Stimulated activated CD8-positive, alpha-beta memory T cell treated with anti-CD3 and anti-CD28 coated beads, Interleukin-2, amount 100 ng/mL, for 1 hour (primary cell): ENCODE data around the gene DNAJC1.
"Not testable (repeated sequence)": the region's sequence is repeated elsewhere in the genome, so short reads cannot be mapped to it uniquely, and the experiment has no call there.

Experiments
- DNase-seq, 2 donors: peaks; one replicate each; pipeline ENCODE4 v3.0.0-alpha.2; 2020; ENCODE audit warnings: low read depth in 2 of 2

The DNAJC1 gene

DNA sequence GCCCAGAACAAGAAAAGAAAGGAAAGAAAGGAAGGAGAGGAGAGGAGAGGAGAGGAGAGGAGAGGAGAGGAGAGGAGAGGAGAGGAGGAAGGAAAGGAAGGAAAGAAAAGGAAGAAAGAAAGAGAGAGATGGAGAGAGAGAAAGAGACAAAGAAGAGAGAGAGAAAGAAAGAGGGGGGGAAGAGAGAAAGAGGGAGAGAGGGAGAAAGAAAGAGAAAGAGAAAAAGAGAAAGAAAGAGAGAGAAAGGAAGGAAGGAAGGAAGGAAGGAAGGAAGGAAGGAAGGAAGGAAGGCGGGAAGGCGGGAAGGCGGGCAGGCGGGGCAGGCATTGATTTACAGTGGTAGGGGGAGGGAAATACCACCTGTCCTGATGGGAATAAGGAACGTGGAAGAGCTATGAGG is 92.7 kb downstream of the DNAJC1 start:
- DNase-seq: no peak

DNA sequence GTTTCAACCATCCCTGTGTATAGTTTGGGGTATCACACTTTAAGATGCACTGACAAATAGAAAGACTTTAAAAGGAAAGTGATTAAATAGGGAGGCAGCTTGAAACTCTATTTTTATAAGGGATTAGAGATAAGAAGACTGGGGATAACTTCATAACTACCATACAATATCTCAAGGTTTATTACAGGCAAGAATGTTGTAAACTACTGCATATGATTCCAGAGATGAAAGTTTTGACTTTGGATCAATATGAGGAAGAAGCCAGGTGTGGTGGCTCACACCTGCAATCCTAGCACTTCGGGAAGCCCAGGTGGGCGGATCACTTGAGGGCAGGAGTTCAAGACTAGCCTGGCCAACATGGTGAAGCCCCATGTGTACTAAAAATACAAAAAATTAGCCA is 96.1 kb downstream of the DNAJC1 start:
- DNase-seq: no peak

DNA sequence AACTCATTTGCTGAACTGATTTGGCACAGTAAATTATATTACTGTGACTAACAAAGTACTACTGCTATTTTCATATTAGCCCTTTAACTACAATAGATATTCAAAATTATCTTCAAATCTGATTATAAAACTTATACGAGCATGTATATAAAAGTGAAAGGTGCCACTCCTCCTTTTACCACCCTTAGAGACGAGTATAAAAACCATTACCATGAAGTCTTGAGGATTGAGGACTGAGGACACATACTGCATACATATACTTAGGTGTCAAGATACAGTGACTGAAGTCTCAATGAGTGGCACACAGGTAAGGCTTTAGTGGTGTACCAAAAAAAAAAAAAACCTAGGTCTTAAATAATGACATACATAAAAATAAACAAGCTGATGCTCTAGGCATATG is 98.6 kb downstream of the DNAJC1 start:
- no peak for DNase-seq

DNA sequence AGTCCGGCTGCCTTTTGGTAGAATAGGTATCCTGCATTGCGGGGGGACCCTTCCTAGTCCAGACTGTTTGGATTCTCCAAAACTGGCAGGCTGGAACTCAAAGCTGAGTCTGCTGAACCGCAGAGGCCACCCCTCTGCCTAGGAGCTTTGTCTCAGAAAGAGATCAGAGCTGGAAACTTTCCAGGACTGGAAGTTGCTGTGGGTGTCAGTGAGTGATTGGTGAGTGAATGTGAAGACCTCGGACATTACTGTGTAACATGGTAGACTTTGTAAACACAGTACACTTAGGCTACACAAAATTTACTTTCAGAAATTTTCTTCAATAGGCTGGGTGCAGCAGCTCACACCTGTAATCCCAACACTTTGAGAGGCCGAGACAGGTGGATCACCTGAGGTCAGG is 103.8 kb downstream of the DNAJC1 start:
- no peak for DNase-seq

DNA sequence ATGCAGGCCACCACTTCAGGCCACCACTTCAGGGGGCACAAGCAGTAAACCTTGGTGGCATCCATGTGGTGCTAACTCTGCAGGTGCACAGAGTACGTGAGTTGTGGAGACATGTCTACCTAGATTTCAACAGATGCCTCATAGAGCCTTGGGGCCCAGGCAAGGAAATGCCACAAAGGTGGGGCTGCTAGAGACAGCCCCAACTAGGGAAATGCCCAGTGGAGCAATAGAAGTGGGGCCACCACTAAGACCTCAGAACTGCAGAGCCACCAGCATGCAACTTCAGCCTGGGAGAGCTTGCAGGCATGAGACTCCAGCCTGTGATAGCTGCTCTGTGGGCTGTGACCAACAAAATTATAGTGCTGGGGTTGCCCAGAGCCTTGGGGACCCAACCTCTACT is 107.6 kb downstream of the DNAJC1 start:
- DNase-seq: no peak

DNA sequence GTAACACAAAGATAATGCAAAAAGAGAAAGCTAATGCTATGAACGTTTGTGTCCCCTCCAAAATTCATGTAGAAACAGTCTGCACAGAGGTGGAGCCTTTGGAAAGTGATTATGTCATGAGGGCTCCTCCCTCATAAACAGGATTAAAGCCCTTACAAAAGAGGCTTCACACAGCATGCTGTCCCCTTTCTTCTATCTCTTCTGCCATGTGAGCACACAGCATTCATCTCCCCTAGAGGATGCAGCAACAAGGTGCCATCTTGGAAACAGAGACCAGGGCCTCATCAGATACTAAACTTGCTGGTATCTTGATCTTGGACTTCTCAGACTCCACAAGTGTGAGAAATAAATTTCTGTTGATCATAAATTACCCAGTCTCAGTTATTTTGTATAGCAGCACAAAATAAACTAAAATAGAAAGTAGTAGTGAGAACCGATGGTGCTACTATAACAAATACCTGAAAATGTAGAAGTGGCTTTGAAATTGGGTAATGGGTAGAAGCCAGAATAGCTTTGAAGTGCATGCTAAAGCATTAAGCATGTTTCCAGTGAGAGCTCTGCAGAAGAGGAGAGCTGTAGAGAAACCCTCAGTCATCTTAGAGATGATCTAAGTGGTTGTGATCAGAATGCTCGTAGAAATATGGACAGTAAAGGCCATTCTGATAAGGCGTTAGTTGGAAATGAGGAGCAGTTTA is 108.7 kb downstream of the DNAJC1 start:
- no peak for DNase-seq

DNA sequence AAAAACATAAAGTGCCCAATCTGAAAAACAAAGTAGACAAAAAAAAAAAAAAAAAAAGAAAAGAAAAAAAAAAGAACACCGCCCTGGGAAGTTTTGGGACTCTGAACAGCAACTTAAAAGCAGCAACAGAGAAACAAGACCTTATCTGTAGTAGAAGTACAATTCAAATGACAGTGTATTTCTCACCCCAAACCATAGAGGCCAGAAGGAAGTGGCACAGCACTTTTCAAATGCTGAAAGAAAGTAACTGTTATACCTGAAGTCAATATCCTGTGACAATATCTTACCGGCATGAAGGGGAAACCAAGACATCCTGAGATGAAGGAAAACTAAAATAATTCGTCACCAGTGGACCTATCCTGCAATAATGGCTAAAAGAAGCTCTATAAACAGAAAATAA is 112.1 kb downstream of the DNAJC1 start:
- no peak for DNase-seq

DNA sequence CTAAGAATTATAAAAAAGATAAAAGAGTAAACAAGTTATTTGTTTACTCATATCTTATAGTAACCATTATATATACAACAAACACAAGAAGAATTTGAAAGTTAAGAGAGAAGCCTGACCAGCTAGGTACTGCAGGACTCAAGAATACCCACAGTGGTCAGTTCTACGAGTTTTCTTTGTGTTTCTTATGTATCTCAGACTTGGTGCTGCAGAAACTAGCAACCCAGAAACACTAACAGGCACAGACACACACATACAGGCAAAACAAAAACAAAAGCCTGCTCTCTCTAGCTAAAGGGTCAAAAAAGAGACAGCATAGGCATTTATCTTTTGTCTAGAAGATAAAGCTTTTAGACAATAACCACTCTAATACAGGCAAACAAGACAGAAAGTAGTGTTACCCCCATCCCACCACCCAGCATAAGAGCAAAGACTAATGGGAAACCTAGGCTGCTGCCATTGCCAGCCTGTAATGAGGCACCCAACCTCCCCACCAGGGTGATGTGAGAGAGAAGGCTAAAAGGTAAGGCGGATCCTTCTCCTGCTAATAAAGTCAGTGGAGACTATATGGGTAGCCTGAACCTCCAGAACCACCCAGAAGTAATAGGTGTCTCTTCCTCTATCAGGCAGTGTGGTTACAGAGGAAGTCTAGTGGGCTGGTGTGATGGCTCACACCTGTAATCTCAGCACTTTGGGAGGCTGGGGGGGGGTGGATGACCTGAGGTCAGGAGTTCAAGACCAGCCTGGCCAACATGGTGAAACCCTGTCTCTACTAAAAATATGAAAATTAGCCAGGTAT is 113.9 kb downstream of the DNAJC1 start:
- no peak for DNase-seq

DNA sequence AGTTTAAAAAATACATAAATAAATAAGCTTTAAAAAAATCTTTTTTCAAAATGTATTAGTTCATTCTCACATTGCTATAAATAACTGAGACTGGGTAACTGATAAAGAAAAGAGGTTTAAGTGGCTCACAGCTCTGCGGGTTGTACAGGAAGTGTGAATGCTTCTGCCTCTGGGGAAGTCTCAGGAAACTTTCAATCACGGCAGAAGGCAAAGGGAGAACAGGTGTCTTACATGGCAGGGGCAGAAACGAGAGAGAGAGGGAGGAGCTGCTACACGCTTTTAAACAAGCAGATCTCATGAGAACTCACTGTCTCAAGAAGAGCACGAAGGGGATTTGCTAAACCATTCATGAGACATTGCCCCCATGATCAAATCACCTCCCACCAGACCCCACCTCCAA is 114.6 kb downstream of the DNAJC1 start:
- peak in 1 of 2 donors; percentile 7 for DNase-seq

DNA sequence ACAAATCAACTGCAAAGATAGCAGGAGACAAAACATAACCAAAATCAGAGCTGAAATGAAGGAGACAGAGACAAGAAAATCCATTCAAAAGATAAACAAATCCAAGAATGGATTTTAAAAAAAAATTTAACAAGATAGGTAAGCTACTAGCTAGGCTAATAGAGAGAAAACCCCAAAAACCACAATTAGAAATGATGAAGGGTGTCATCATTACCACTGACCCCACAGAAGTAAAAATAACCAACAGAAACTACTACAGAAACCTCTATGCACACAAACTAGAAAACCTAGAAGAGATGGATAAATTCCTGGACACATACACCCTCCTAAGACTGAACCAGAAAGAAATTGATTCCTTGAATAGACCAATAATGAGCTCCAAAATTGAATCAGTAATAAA is 117.6 kb downstream of the DNAJC1 start:
- DNase-seq: no peak

DNA sequence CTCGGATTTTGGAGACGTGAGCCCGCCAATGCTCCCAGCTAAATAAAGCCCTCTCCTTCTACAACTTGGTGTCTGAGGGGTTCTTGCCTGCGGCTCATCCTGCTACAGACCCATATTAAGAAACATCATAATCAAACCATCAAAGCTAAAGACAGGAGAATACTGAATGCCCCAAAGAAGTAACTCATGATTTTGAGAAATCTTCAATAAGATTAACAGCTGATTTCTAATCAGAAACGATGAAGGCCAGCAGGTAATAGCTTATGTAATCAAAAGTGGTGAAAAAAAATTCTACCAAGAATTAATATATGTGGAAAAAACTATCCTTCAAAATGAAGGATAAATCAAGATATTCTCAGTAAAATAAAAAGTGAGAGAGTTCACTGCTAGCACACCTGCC is 130.3 kb downstream of the DNAJC1 start:
- no peak for DNase-seq

DNA sequence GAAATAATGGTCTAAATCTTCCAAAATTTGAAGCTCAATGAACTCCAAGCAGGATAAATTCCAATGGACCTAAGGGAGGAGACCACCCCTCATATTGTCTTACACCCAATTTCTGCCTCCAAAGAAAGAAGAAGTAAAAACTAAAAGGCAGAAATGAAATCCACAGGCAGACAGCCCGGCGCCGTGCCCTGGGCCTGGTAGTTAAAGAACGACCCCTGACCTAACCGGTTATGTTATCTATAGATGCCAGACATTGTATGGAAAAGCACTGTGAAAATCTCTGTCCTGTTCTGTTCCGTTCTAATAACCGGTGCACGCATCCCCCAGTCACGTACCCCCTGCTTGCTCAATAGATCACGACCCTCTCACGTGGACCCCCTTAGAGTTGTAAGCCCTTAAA is 130.8 kb downstream of the DNAJC1 start:
- DNase-seq: not testable (repeated sequence)

DNA sequence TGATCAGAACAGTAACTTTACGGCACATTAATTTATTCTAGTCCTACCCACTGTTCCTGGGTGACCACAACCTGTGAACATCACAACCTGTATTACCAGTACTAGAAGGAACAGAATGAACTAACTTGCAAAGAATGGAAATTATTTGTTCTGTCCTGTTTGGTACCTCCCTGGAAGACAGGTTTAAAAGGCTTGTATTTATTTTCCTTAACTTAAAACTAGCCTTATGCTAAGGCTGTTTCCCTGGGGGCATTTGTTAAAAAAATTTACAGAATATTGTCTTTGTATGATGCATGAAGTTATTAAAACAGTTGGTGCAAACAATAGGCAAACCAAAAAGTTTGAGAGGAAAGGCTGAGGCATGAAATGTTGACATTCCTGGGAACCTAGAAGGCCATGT is 132.7 kb downstream of the DNAJC1 start:
- no peak for DNase-seq

DNA sequence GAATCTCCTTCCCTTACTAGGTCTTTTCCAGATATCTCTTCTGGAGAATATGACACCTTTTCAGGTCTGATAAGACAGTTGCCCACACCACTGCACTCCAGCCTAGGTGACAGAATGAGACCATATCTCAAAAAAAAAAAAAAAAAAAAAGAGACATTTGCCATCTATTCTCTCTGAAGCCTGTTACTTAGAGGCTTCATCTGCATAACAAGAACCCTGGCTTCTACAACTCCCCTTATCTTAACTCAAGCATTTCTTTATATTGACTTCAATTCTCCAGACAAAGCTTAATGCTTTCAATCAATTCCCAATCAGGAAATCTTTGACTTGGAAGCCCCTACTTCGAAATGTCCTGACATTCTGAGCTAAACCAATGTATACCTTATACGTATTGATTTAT is 134.4 kb downstream of the DNAJC1 start:
- DNase-seq: not testable (repeated sequence)

DNA sequence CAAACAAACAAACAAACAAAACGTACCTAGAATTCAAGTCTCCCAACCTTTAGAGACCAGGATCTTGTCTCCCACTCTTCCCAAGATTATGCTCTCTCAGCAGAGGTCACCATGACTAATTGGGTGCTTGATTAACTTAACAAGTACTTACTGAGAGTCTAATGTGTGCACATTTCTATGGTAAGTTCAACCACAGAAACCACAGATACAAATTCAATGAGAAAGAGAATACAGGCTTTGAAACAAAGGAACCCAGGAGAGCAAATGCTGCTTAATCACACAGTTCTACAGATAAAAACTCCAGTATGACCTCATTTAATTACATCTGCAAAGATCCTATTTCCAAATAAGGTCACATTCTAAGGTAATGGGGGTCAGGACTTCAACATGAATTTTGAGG is 142.8 kb downstream of the DNAJC1 start:
- DNase-seq: no peak

DNA sequence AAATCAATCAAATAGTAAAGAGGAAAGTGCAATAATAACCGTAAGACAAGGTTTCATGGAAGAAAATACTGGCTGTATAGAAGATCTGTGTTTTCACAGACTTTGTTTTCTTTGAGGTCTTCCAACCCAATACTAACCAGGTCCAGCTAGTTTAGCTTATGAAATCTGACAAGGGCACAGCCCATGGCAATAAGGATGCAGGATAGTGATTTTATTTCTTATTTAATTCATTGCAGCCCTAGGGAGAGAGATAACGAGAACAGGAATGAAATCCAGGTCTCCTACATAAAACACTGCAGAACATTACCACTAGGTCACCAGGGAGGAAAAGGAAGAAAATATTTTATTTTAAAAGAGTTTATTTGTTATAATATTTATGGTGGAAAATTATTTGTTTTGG is 145.1 kb downstream of the DNAJC1 start:
- no peak for DNase-seq

DNA sequence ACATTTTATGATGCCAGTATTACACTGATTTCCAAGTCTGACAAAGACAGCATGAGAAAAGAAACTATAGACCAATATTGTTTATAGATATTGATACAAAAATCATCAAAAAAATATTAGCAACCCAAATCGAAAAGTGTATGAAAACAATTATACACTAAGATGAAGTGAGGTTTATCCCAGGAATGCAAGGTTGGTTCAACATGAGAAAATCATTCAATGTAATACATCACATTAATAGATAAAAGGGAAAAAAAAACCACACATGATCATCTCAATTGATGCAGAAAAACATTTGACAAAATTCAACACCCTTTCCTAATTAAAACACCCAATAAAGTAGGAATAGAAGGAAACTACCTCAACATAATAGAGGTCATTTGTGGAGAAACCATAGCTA is 153.9 kb downstream of the DNAJC1 start:
- DNase-seq: no peak

DNA sequence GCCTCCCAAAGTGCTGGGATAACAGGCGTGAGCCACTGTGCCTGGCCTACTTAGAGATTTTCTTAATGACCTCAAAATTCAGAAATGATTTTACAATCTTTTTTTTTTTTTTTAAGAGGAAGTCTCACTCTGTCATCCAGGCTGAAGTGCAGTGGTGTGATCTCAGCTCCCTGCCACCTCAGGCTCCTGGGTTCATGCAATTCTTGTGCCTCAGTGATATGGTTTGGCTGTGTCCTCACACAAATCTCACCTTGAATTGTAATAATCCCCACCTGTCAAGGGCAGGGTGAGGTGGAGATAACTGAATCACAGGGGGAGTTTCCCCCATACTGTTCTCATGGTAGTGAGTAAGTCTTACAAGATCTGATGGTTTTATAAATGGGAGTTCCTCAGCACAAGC is 159.9 kb downstream of the DNAJC1 start:
- no peak for DNase-seq

DNA sequence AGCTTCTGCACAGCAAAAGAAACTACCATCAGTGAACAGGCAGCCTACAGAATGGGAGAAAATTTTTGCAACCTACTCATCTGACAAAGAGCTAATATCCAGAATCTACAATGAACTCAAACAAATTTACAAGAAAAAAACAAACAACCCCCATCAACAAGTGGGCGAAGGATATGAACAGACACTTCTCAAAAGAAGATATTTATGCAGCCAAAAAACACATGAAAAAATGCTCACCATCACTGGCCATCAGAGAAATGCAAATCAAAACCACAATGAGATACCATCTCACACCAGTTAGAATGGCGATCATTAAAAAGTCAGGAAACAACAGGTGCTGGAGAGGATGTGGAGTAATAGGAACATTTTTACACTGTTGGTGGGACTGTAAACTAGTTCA is 162.3 kb downstream of the DNAJC1 start:
- DNase-seq: not testable (repeated sequence)

DNA sequence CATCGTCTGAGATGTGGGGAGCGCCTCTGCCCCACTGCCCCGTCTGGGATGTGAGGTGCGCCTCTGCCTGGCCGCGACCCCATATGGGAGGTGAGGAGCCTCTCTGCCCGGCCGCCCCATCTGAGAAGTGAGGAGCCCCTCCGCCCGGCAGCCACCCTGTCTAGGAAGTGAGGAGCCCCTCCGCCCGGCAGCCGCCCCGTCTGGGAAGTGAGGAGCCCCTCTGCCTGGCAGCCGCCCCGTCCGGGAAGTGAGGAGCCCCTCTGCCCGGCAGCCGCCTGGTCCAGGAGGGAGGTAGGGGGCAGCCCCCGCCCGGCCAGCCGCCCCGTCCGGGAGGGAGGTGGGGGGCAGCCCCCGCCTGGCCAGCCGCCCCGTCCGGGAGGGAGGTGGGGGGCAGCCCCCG is 166.0 kb downstream of the DNAJC1 start:
- not testable (repeated sequence) for DNase-seq

DNA sequence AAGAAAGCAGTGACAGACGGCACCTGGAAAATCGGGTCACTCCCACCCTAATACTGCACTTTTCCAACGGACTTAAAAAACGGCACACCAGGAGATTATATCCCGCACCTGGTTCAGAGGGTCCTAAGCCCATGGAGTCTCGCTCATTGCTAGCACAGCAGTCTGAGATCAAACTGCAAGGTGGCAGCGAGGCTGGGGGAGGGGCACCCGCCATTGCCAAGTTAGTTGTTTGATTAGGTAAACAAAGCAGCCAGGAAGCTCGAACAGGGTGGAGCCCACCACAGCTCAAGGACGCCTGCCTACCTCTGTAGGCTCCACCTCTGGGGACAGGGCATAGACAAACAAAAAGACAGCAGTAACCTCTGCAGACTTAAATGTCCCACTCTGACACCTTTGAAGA is 169.0 kb downstream of the DNAJC1 start:
- not testable (repeated sequence) for DNase-seq

DNA sequence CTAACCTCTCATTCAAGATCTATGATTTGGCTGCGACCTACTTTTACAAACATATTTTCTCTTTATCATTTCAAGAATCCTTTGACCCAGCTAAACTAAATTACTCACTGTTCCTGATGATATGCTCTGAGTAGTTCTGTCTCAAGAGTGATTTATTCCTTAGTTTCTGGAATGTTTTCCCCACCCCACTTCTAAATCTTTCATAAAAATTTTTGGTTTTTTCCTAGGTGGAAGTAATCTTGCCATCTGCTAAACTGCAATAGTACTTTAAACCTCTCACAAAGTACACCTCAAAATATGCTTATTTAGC is 170.8 kb downstream of the DNAJC1 start:
- no peak for DNase-seq

DNA sequence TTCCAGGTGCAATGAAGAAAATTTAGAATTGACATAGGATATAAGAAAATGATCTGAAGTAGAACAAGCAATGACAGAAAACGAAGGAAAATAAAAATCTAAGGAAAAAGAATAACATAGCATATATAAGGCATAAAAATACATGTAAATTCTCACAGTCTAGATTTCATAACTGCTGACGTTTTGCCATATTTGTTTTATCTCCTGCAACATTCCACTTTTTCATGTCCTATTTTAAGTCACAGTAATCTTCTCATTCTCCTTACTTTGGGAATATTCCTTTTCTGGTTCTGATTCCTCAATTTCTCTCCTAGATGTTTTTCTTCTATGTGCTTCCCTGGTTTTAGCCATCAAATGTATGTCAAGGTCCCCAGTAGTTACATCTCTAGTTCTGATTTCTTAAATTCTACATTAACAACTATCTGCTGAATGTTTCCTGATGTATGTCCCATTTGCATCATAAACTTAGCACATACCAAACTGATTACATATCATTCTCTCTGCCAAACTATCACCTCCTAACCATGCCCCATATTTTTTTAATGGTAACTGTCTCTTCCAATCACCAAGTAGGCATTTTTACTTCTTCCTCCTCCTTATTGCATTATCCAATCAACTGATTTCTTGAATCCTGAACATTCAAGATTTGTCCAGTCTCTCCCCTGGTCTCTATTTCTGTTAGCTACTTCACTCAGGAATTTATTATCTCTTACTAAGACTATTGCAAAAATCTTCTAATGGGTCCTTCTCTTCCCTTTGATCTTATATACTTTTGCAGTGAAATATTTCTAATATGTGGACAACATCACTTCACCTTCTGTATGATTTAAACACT is 171.3 kb downstream of the DNAJC1 start:
- no peak for DNase-seq
